HEK293 (cell line): ENCODE measurements around the gene CPSF2.
A peak's percentile ranks its signal among the peaks of the same experiment; 100 is the strongest.

ENCODE experiments used
- CTCF ChIA-PET: fragments of 350-600 bp; formaldehyde crosslinking; extraction: SDS; loops from one replicate; lab custom pipeline; 2021; ENCODE audit warnings: antibody characterized with exemption; lab: Yijun Ruan, JAX
- POLR2A ChIA-PET: fragments of 300-600 bp; formaldehyde crosslinking; extraction: SDS; loops from one replicate; lab custom pipeline; 2020; ENCODE audit warnings: antibody characterized with exemption, inconsistent platforms; lab: Yijun Ruan, JAX
- H3K27ac ChIP-seq: fragments of 200-500 bp; sonication (Bioruptor generic); 2 replicates; pipeline ENCODE4 v1.5.1; 2014; ENCODE audit warnings: low read depth, low read length, control low read depth, inconsistent platforms; ENCODE audit errors: extremely low read depth
- H3K36me3 ChIP-seq, 2 experiments: fragments of 200-500 bp in 1 of 2; sonication (Bioruptor generic) in 1 of 2; 1 replicate in 1 of 2; 2 replicates in 1 of 2; pipeline ENCODE4 v1.5.1; 2014 to 2017; ENCODE audit warnings: inconsistent platforms in 2 of 2, low read length in 2 of 2; ENCODE audit not compliant: control insufficient read depth in 2 of 2, insufficient read depth in 1 of 2
- H3K4me1 ChIP-seq: fragments of 200-500 bp; sonication (Bioruptor generic); 2 replicates; pipeline ENCODE4 v1.5.1; 2014; ENCODE audit warnings: mild to moderate bottlenecking, low read length, inconsistent platforms; ENCODE audit not compliant: control insufficient read depth, insufficient read depth
- H3K4me3 ChIP-seq: 2 replicates; pipeline ENCODE4 v1.5.1; 2011; ENCODE audit warnings: low read depth, mild to moderate bottlenecking, control low read depth, low read length, moderate library complexity
- H3K9me3 ChIP-seq: fragments of 200-500 bp; sonication (Bioruptor generic); 2 replicates; pipeline ENCODE4 v1.5.1; 2014; ENCODE audit warnings: low read depth, low read length, inconsistent platforms; ENCODE audit not compliant: control insufficient read depth, insufficient read depth
- HOXC10 ChIP-seq: sonication (generic); formaldehyde crosslinking; IDR thresholded peaks from 2 replicates; pipeline ENCODE4 v1.8.1; 2023; ENCODE audit warnings: mild to moderate bottlenecking, missing genetic modification reagents
- HOXD13 ChIP-seq: sonication (generic); formaldehyde crosslinking; IDR thresholded peaks from 2 replicates; pipeline ENCODE4 v1.8.0; 2022; ENCODE audit warnings: missing genetic modification reagents, borderline replicate concordance
- INSM2 ChIP-seq: fragments of 450-650 bp; formaldehyde crosslinking; IDR thresholded peaks from 2 replicates; pipeline ENCODE4 v1.5.1; 2016; ENCODE audit warnings: missing biosample characterization, missing genetic modification characterization
- MZF1 ChIP-seq: fragments of 450-650 bp; formaldehyde crosslinking; IDR thresholded peaks from 2 replicates; pipeline ENCODE4 v1.5.1; 2017; ENCODE audit warnings: missing biosample characterization, missing genetic modification characterization, borderline replicate concordance
- PRDM10 ChIP-seq: fragments of 450-650 bp; formaldehyde crosslinking; IDR thresholded peaks from 2 replicates; pipeline ENCODE4 v1.5.1; 2016; ENCODE audit warnings: missing biosample characterization, missing genetic modification characterization
- PRDM6 ChIP-seq: fragments of 450-650 bp; formaldehyde crosslinking; IDR thresholded peaks from 2 replicates; pipeline ENCODE4 v1.5.1; 2017; ENCODE audit warnings: missing biosample characterization, missing genetic modification characterization
- ZBTB11 ChIP-seq: fragments of 450-650 bp; formaldehyde crosslinking; conservative IDR thresholded peaks from 2 replicates; pipeline ENCODE4 v1.5.1; 2016; ENCODE audit warnings: low read depth, missing biosample characterization, missing genetic modification characterization
- ZNF10 ChIP-seq: fragments of 450-650 bp; formaldehyde crosslinking; IDR thresholded peaks from 2 replicates; pipeline ENCODE4 v1.5.1; 2017; ENCODE audit warnings: missing biosample characterization, missing genetic modification characterization
- ZNF155 ChIP-seq: fragments of 450-650 bp; formaldehyde crosslinking; IDR thresholded peaks from 2 replicates; pipeline ENCODE4 v1.5.1; 2016; ENCODE audit warnings: missing biosample characterization, missing genetic modification characterization
- ZNF24 ChIP-seq: fragments of 450-650 bp; formaldehyde crosslinking; IDR thresholded peaks from 2 replicates; pipeline ENCODE4 v1.5.1; 2016; ENCODE audit warnings: missing biosample characterization, missing genetic modification characterization
- ZNF248 ChIP-seq: fragments of 450-650 bp; formaldehyde crosslinking; IDR thresholded peaks from 2 replicates; pipeline ENCODE4 v1.5.1; 2017; ENCODE audit warnings: missing biosample characterization, missing genetic modification characterization
- ZNF473 ChIP-seq: fragments of 450-650 bp; formaldehyde crosslinking; IDR thresholded peaks from 2 replicates; pipeline ENCODE4 v1.5.1; 2017; ENCODE audit warnings: missing biosample characterization, missing genetic modification characterization
- ZNF510 ChIP-seq: fragments of 450-650 bp; formaldehyde crosslinking; IDR thresholded peaks from 2 replicates; pipeline ENCODE4 v1.5.1; 2018; ENCODE audit warnings: mild to moderate bottlenecking, missing genetic modification characterization, missing biosample characterization; ENCODE audit not compliant: insufficient replicate concordance
- ZNF600 ChIP-seq: fragments of 450-650 bp; formaldehyde crosslinking; IDR thresholded peaks from 2 replicates; pipeline ENCODE4 v1.5.1; 2016; ENCODE audit warnings: missing biosample characterization, missing genetic modification characterization
- ZNF660 ChIP-seq: fragments of 450-650 bp; IDR thresholded peaks from 2 replicates; pipeline ENCODE4 v1.5.1; 2018; ENCODE audit warnings: missing biosample characterization, mild to moderate bottlenecking, missing genetic modification characterization
- ZNF704 ChIP-seq: fragments of 450-650 bp; formaldehyde crosslinking; IDR thresholded peaks from 2 replicates; pipeline ENCODE4 v1.5.1; 2016; ENCODE audit warnings: missing biosample characterization, missing genetic modification characterization
- ZSCAN4 ChIP-seq: fragments of 450-650 bp; formaldehyde crosslinking; IDR thresholded peaks from 2 replicates; pipeline ENCODE4 v1.5.1; 2017; ENCODE audit warnings: missing biosample characterization, missing genetic modification characterization

Gene CPSF2

GRCh38 chr14:92154283-92154942, 32.6 kb downstream of the CPSF2 start (continued):
- TF ChIP-seq PRDM10 (tag by site-specific recombination) (peak; percentile 73), MZF1 (tag by site-specific recombination) (peak; percentile 90), PRDM6 (peak; percentile 80; the same call in 1 of the 2 replicates), ZNF24 (tag by site-specific recombination) (peak; percentile 51; the same call in 1 of the 2 replicates)

- ChIA-PET POLR2A (no interaction called here), CTCF (no interaction called here)
- no peaks in the 10 kb centered on the region; the same call in 1 of the 2 replicates for H3K9me3 ChIP-seq
- no peak for TF ChIP-seq ZNF10
- no peak for TF ChIP-seq ZNF248 (tag by site-specific recombination)
- no peak for TF ChIP-seq ZBTB11
- no peak for TF ChIP-seq ZNF660 (tag by site-specific recombination)
- no peak for TF ChIP-seq ZNF155 (tag by site-specific recombination)
- no peak for TF ChIP-seq ZNF704 (tag by site-specific recombination)
- no peak for TF ChIP-seq ZNF473
- H3K4me3 ChIP-seq: no peak overlapping the region
- no peaks in the 10 kb centered on the region for H3K4me1 ChIP-seq
- no peak overlapping the region for H3K27ac ChIP-seq
- peaks cover 78 to 89% of the 10 kb centered on the region in 2 experiments for H3K36me3 ChIP-seq
Observed at GRCh38 chr14:92160619-92161018, 38.9 kb downstream of the CPSF2 start.

- POLR2A ChIA-PET: no interaction called here
- H3K36me3 ChIP-seq: peaks cover 78 to 83% of the 10 kb centered on the region in 2 experiments
- no peaks in the 10 kb centered on the region; the same call in 1 of the 2 replicates for H3K9me3 ChIP-seq
- CTCF ChIA-PET: no interaction called here
- H3K27ac ChIP-seq: no peak overlapping the region
- H3K4me3 ChIP-seq: no peak overlapping the region
- no peaks in the 10 kb centered on the region for H3K4me1 ChIP-seq
- TF ChIP-seq INSM2 (tag by site-specific recombination) (no peak), HOXC10 (CRISPR knock-in tag) (no peak), ZNF510 (tag by site-specific recombination) (no peak), ZSCAN4 (no peak), HOXD13 (CRISPR knock-in tag) (no peak), ZNF600 (tag by site-specific recombination) (no peak)
Observed at GRCh38 chr14:92161521-92161920, 39.8 kb downstream of the CPSF2 start.
